Measurements from ENCODE around the gene PLA2G3. TPM values are rescaled to one million over a fixed set of nuclear protein-coding genes. Genes with fewer than 3 reads are reported as not detected.
A peak's percentile ranks its signal among the peaks of the same experiment; 100 is the strongest.

PLA2G3 gene
- total and polyA plus RNA-seq, 2 donors (not counting 3 experiments of a cell fraction or from before 2014, with no cell fraction given), result 0.75 to 0.84 TPM

- Histone ChIP-seq H3K9me3 (replicated peaks; ENCODE audit: control insufficient read depth, insufficient read depth, low read length) (no peaks in the 10 kb centered on the region), H3K36me3 (ENCODE audit: control insufficient read depth in 2 of 2, extremely low read depth in 1 of 2, insufficient read depth in 2 of 2, low read length in 2 of 2) (no peaks in the 10 kb centered on the region), H3K4me3 (replicated peaks in 1 of 3; ENCODE audit: insufficient read depth in 1 of 3, low read depth in 1 of 3, low read length in 3 of 3) (no peak overlapping the region), H3K27ac (ENCODE audit: insufficient read depth, low read depth, low read length) (no peak overlapping the region), H3K4me2 (ENCODE audit: insufficient read depth, low read length) (no peak overlapping the region), H3K9me1 (replicated peaks; ENCODE audit: control insufficient read depth, extremely low read depth, insufficient read depth, low read length) (no peaks in the 10 kb centered on the region), H3K27me3 (ENCODE audit: control insufficient read depth in 2 of 2, insufficient read depth in 2 of 2, low read length in 2 of 2) (no peaks in the 10 kb centered on the region), H3K4me1 (ENCODE audit: control insufficient read depth, extremely low read depth, insufficient read depth, low read length) (peaks cover 8% of the 10 kb centered on the region), H3K9ac (replicated peaks; ENCODE audit: extremely low read depth, insufficient read depth, low read length) (no peak overlapping the region), H2AFZ (ENCODE audit: low read depth, low read length) (no peak overlapping the region), H3K79me2 (ENCODE audit: control insufficient read depth, insufficient read depth, low read length) (no peaks in the 10 kb centered on the region), H4K20me1 (replicated peaks; ENCODE audit: control insufficient read depth, extremely low read depth, insufficient read depth, low read length) (no peaks in the 10 kb centered on the region)
- ChIA-PET POLR2A (interaction anchor here (1.0 kb wide), 1 partner anchor 24 kb away, joined by 4 read pairs; no protein-coding TSS in a partner anchor), CTCF (interaction anchor here (1.2 to 5.6 kb wide), 5 partner anchors 9 to 36 kb away, joined by 3 to 30 read pairs (median 4); partner anchors contain the start of gene SELENOM)
- FAIRE-seq, result peak; percentile 28
- no peak for DNase-seq (ENCODE audit: low read depth, low spot score)
- no peak for TF ChIP-seq MYC (IDR thresholded peaks at IDR 0.05; ENCODE audit: low read depth, low read length)
- TF ChIP-seq, protein P1, sequence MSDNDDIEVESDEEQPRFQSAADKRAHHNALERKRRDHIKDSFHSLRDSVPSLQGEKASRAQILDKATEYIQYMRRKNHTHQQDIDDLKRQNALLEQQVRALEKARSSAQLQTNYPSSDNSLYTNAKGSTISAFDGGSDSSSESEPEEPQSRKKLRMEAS (IDR thresholded peaks at IDR 0.05; ENCODE audit: insufficient read depth, insufficient read length), result no peak
- TF ChIP-seq, protein P2, sequence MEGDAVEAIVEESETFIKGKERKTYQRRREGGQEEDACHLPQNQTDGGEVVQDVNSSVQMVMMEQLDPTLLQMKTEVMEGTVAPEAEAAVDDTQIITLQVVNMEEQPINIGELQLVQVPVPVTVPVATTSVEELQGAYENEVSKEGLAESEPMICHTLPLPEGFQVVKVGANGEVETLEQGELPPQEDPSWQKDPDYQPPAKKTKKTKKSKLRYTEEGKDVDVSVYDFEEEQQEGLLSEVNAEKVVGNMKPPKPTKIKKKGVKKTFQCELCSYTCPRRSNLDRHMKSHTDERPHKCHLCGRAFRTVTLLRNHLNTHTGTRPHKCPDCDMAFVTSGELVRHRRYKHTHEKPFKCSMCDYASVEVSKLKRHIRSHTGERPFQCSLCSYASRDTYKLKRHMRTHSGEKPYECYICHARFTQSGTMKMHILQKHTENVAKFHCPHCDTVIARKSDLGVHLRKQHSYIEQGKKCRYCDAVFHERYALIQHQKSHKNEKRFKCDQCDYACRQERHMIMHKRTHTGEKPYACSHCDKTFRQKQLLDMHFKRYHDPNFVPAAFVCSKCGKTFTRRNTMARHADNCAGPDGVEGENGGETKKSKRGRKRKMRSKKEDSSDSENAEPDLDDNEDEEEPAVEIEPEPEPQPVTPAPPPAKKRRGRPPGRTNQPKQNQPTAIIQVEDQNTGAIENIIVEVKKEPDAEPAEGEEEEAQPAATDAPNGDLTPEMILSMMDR (IDR thresholded peaks at IDR 0.05; ENCODE audit: extremely low read depth in 1 of 2, insufficient read depth in 1 of 2, low read depth in 1 of 2, low read length in 2 of 2), result no peak
- peak; percentile 39 for TF ChIP-seq JUN (IDR thresholded peaks at IDR 0.05; ENCODE audit: borderline replicate concordance, insufficient read depth, insufficient read length, low read depth)
- no peak for TF ChIP-seq POLR2AphosphoS5 (IDR thresholded peaks at IDR 0.05; ENCODE audit: insufficient read depth, low read depth, low read length)
- intact Hi-C loops (cut with micrococcal nuclease), result no loop called here
- no TSS peak for BruUV-seq (replicated peaks)
- dilution Hi-C loops (cut with MboI; ENCODE audit: extremely low pct_ligation_motif_present, low sequenced_read_pairs), result no loop called here
Observed at GRCh38 chr22:31144223-31144622, 3.9 kb upstream of the PLA2G3 start.

DNA sequence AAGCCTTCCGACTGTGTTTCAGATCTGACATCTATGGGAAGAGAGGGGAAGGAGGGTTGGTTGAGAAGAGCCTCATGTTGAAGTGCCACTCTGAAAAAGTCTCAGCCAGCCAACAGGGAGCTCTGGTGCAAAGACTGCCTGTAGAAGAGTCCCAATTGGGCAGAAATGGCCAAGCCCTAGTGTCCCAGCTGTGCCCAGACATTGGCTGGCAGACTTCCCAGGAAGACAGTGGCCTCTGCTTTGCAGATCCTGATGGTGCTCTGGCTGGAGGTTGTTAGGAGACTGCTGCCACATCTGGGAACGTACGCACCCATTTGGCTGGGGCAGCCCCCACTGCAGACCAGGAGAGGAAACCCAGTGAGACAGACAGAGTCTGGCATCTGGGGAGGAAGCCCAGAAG is 3.2 kb upstream of the PLA2G3 start:
- intact Hi-C loops (cut with micrococcal nuclease), result no loop called here
- POLR2A ChIA-PET, result no interaction called here
- TF ChIP-seq, protein P1 (IDR thresholded peaks at IDR 0.05; ENCODE audit: insufficient read depth, insufficient read length), result no peak
- TF ChIP-seq, protein P2 (IDR thresholded peaks at IDR 0.05; ENCODE audit: extremely low read depth in 1 of 2, insufficient read depth in 1 of 2, low read depth in 1 of 2, low read length in 2 of 2), result no peak
- TF ChIP-seq JUN (IDR thresholded peaks at IDR 0.05; ENCODE audit: borderline replicate concordance, insufficient read depth, insufficient read length, low read depth) (no peak), POLR2A (IDR thresholded peaks at IDR 0.05; ENCODE audit: low read depth, low read length) (no peak), GATA2 (IDR thresholded peaks at IDR 0.05; ENCODE audit: insufficient read depth, insufficient read length, low read depth, low read length) (no peak), MYC (IDR thresholded peaks at IDR 0.05; ENCODE audit: low read depth, low read length) (no peak), FOS (IDR thresholded peaks at IDR 0.05; ENCODE audit: borderline replicate concordance, insufficient read depth, low read length) (no peak), EZH2 (IDR thresholded peaks at IDR 0.05; ENCODE audit: borderline replicate concordance, low read depth, low read length, severe bottlenecking) (no peak), POLR2AphosphoS5 (IDR thresholded peaks at IDR 0.05; ENCODE audit: insufficient read depth, low read depth, low read length) (no peak)
- Histone ChIP-seq H3K9me3 (replicated peaks; ENCODE audit: control insufficient read depth, insufficient read depth, low read length) (no peaks in the 10 kb centered on the region), H3K36me3 (ENCODE audit: control insufficient read depth in 2 of 2, extremely low read depth in 1 of 2, insufficient read depth in 2 of 2, low read length in 2 of 2) (no peaks in the 10 kb centered on the region), H3K9ac (replicated peaks; ENCODE audit: extremely low read depth, insufficient read depth, low read length) (no peak overlapping the region), H3K4me1 (ENCODE audit: control insufficient read depth, extremely low read depth, insufficient read depth, low read length) (peaks cover 4% of the 10 kb centered on the region), H3K9me1 (replicated peaks; ENCODE audit: control insufficient read depth, extremely low read depth, insufficient read depth, low read length) (no peaks in the 10 kb centered on the region), H3K27ac (ENCODE audit: insufficient read depth, low read depth, low read length) (no peak overlapping the region), H3K4me3 (replicated peaks in 1 of 3; ENCODE audit: insufficient read depth in 1 of 3, low read depth in 1 of 3, low read length in 3 of 3) (no peak overlapping the region), H3K4me2 (ENCODE audit: insufficient read depth, low read length) (no peak overlapping the region), H4K20me1 (replicated peaks; ENCODE audit: control insufficient read depth, extremely low read depth, insufficient read depth, low read length) (no peaks in the 10 kb centered on the region), H2AFZ (ENCODE audit: low read depth, low read length) (no peak overlapping the region), H3K79me2 (ENCODE audit: control insufficient read depth, insufficient read depth, low read length) (no peaks in the 10 kb centered on the region), H3K27me3 (ENCODE audit: control insufficient read depth in 2 of 2, insufficient read depth in 2 of 2, low read length in 2 of 2) (no peaks in the 10 kb centered on the region)
- BruUV-seq (replicated peaks), result no TSS peak
- CTCF ChIA-PET, result interaction anchor here (1.2 to 5.6 kb wide), 4 partner anchors 8 to 36 kb away, joined by 3 to 30 read pairs (median 5); partner anchors contain the start of gene SELENOM
- no peak for FAIRE-seq
- no peak for DNase-seq (ENCODE audit: low read depth, low spot score)
- dilution Hi-C loops (cut with MboI; ENCODE audit: extremely low pct_ligation_motif_present, low sequenced_read_pairs), result no loop called here
